IMR-90 (cell line): Measurements from ENCODE around the gene CNOT6.

Experiments
- BHLHE40 ChIP-seq: fragments of 150-350 bp; IDR thresholded peaks from 2 replicates; pipeline ENCODE4 v1.6.1; 2016; ENCODE audit warnings: mild to moderate bottlenecking, low read depth, low read length
- CEBPB ChIP-seq: IDR thresholded peaks from 2 replicates; pipeline ENCODE4 v1.6.1; 2012; ENCODE audit warnings: low read depth, low read length, improper control_type of control experiment
- CTCF ChIP-seq: conservative IDR thresholded peaks from 2 replicates; pipeline ENCODE4 v1.5.1; 2012; ENCODE audit warnings: mild to moderate bottlenecking, low read depth, low read length, improper control_type of control experiment
- ELK1 ChIP-seq: fragments of 150-350 bp; IDR thresholded peaks from 2 replicates; pipeline ENCODE4 v1.6.1; 2016; ENCODE audit warnings: low read depth, mild to moderate bottlenecking, low read length, moderate library complexity, borderline replicate concordance
- FOS ChIP-seq: fragments of 150-350 bp; IDR thresholded peaks from 2 replicates; pipeline ENCODE4 v1.6.1; 2016; ENCODE audit warnings: low read depth, low read length
- MAFK ChIP-seq: IDR thresholded peaks from 2 replicates; pipeline ENCODE4 v1.6.1; 2012; ENCODE audit warnings: low read depth, low read length, improper control_type of control experiment
- MXI1 ChIP-seq: IDR thresholded peaks from 2 replicates; pipeline ENCODE4 v1.6.1; 2012; ENCODE audit warnings: low read depth, mild to moderate bottlenecking, low read length, moderate library complexity, borderline replicate concordance
- NFE2L2 ChIP-seq: fragments of 150-350 bp; IDR thresholded peaks from 2 replicates; pipeline ENCODE4 v1.6.1; 2016; ENCODE audit warnings: low read depth, mild to moderate bottlenecking, low read length
- POLR2A ChIP-seq: IDR thresholded peaks from 2 replicates; pipeline ENCODE4 v1.6.1; 2012; ENCODE audit warnings: mild to moderate bottlenecking, low read depth, low read length
- RAD21 ChIP-seq: IDR thresholded peaks from 2 replicates; pipeline ENCODE4 v1.6.1; 2012; ENCODE audit warnings: low read length, improper control_type of control experiment
- RFX5 ChIP-seq: IDR thresholded peaks from 2 replicates; pipeline ENCODE4 v1.8.0; 2012; ENCODE audit warnings: low read depth, mild to moderate bottlenecking, low read length, moderate library complexity
- USF2 ChIP-seq: fragments of 150-350 bp; IDR thresholded peaks from 2 replicates; pipeline ENCODE4 v1.6.1; 2017; ENCODE audit warnings: mild to moderate bottlenecking, antibody characterized with exemption, low read length, low read depth

- TF ChIP-seq RAD21 (no peak), POLR2A (no peak), CTCF (no peak), USF2 (no peak), RFX5 (no peak), BHLHE40 (no peak), NFE2L2 (no peak), CEBPB (no peak), FOS (no peak), MXI1 (no peak), ELK1 (no peak), MAFK (no peak)
Measured at GRCh38 chr5:180621311-180621710, 127.1 kb downstream of the CNOT6 start.
